ENCODE results near the gene PRRG3.

DNA sequence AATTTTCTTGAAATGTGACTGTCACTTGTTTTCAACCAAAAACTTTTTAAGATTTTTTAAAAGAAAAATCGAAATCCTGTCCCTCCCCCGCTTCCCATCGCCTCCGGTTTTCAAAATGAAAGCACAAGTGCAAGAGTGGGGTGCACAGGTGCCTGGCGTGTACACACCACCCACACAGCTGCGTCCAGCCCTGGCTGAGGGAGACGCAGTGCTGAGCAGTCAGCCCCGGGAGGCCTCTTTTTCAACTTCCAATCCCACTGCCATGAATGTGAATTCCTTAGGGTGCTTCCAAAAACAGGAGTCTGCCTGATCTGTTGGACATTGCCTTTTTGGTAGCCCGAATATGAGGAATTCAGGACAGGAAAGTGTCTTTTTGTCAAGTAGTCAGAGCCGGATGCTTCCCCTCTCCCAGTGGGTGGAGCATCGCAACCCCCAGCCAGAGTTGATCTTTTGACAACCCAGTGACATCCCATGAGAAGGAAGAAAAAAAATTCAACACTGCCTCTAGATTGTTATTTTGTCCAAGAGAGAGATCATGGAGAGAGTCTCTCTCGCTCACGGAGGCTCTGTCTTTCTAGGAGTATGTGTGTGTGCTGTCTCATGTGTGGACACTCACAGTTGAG is 8.9 kb downstream of the PRRG3 start:
- TF ChIP-seq, protein P1, sequence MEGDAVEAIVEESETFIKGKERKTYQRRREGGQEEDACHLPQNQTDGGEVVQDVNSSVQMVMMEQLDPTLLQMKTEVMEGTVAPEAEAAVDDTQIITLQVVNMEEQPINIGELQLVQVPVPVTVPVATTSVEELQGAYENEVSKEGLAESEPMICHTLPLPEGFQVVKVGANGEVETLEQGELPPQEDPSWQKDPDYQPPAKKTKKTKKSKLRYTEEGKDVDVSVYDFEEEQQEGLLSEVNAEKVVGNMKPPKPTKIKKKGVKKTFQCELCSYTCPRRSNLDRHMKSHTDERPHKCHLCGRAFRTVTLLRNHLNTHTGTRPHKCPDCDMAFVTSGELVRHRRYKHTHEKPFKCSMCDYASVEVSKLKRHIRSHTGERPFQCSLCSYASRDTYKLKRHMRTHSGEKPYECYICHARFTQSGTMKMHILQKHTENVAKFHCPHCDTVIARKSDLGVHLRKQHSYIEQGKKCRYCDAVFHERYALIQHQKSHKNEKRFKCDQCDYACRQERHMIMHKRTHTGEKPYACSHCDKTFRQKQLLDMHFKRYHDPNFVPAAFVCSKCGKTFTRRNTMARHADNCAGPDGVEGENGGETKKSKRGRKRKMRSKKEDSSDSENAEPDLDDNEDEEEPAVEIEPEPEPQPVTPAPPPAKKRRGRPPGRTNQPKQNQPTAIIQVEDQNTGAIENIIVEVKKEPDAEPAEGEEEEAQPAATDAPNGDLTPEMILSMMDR (IDR thresholded peaks at IDR 0.05), result no peak
- TF ChIP-seq POLR2AphosphoS5 (IDR thresholded peaks at IDR 0.05), result no peak
- no peak for TF ChIP-seq POLR2A (IDR thresholded peaks at IDR 0.05)

Data from upper lobe of left lung (tissue), 4 donors.